Measurements from ENCODE around the gene ADAT1. TPM values are rescaled to one million over a fixed set of nuclear protein-coding genes. Genes with fewer than 3 reads are reported as not detected.

ADAT1 gene
- total RNA-seq, 1 experiment from 2014 or later, result 44.2 TPM

DNA sequence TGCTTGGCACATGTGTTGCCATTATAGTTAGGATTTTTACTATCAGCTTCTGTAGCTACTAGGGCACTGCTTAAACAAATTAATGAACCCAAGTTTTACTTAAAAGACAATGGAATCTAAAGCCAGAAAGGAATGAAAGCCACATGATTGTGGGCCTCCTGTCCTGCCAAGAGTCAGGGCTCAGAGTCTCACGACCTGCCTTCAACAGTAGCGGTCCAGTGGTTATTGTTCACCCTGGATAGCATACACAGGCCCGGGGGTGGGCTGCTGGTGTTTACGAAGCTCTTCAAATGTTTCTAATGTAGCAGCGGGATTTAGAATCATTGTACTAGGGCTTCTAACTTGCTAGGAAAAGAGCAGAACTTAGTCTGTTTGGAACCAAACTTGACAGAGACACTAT is 49.1 kb downstream of the ADAT1 start:
- intact Hi-C loops (cut with micrococcal nuclease), result no loop called here
- no peak overlapping the region for H2AFZ ChIP-seq (ENCODE audit: low read depth, low read length, poor library complexity, severe bottlenecking)
- no peaks in the 10 kb centered on the region for H3K9me2 ChIP-seq (ENCODE audit: insufficient read depth)
- H3K36me3 ChIP-seq (ENCODE audit: control insufficient read depth in 1 of 2, insufficient read depth in 2 of 2, low read length in 2 of 2), result peaks cover 35 to 43% of the 10 kb centered on the region in 2 experiments
- H3K4me3 ChIP-seq (replicated peaks in 1 of 2; ENCODE audit: low read depth in 1 of 2, low read length in 2 of 2), result no peak overlapping the region
- no peak overlapping the region for H3K9ac ChIP-seq (ENCODE audit: low read length)
- ChIA-PET RAD21 (ENCODE audit: low non-redundant PET in 1 of 2, low total read pairs in 2 of 2, uncharacterized antibody in 2 of 2, unreplicated experiment in 2 of 2) (interaction anchor here in 1 of 2 experiments (0.6 kb wide), 1 partner anchor 56 kb away, joined by 6 read pairs; no protein-coding TSS in a partner anchor), CTCF (no interaction called here), POLR2A (no interaction called here)
- no peaks in the 10 kb centered on the region for H3K9me3 ChIP-seq (ENCODE audit: control insufficient read depth in 1 of 2, insufficient read depth in 1 of 2, low read depth in 1 of 2, low read length in 2 of 2)
- no peak for ATAC-seq
- no peaks in the 10 kb centered on the region for H4K20me1 ChIP-seq (ENCODE audit: insufficient read depth)
- TF ChIP-seq SP1 (IDR thresholded peaks at IDR 0.05; ENCODE audit: low read depth) (no peak), EZH2phosphoT487 (IDR thresholded peaks at IDR 0.05; ENCODE audit: borderline replicate concordance) (no peak)
- TF ChIP-seq, protein P1, sequence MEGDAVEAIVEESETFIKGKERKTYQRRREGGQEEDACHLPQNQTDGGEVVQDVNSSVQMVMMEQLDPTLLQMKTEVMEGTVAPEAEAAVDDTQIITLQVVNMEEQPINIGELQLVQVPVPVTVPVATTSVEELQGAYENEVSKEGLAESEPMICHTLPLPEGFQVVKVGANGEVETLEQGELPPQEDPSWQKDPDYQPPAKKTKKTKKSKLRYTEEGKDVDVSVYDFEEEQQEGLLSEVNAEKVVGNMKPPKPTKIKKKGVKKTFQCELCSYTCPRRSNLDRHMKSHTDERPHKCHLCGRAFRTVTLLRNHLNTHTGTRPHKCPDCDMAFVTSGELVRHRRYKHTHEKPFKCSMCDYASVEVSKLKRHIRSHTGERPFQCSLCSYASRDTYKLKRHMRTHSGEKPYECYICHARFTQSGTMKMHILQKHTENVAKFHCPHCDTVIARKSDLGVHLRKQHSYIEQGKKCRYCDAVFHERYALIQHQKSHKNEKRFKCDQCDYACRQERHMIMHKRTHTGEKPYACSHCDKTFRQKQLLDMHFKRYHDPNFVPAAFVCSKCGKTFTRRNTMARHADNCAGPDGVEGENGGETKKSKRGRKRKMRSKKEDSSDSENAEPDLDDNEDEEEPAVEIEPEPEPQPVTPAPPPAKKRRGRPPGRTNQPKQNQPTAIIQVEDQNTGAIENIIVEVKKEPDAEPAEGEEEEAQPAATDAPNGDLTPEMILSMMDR (IDR thresholded peaks at IDR 0.05 in 2 of 3, conservative IDR thresholded peaks at IDR 0.05 in 1 of 3; ENCODE audit: borderline replicate concordance in 1 of 3, insufficient read depth in 1 of 3, low read depth in 2 of 3, low read length in 2 of 3), result no peak
- TF ChIP-seq, protein P2, sequence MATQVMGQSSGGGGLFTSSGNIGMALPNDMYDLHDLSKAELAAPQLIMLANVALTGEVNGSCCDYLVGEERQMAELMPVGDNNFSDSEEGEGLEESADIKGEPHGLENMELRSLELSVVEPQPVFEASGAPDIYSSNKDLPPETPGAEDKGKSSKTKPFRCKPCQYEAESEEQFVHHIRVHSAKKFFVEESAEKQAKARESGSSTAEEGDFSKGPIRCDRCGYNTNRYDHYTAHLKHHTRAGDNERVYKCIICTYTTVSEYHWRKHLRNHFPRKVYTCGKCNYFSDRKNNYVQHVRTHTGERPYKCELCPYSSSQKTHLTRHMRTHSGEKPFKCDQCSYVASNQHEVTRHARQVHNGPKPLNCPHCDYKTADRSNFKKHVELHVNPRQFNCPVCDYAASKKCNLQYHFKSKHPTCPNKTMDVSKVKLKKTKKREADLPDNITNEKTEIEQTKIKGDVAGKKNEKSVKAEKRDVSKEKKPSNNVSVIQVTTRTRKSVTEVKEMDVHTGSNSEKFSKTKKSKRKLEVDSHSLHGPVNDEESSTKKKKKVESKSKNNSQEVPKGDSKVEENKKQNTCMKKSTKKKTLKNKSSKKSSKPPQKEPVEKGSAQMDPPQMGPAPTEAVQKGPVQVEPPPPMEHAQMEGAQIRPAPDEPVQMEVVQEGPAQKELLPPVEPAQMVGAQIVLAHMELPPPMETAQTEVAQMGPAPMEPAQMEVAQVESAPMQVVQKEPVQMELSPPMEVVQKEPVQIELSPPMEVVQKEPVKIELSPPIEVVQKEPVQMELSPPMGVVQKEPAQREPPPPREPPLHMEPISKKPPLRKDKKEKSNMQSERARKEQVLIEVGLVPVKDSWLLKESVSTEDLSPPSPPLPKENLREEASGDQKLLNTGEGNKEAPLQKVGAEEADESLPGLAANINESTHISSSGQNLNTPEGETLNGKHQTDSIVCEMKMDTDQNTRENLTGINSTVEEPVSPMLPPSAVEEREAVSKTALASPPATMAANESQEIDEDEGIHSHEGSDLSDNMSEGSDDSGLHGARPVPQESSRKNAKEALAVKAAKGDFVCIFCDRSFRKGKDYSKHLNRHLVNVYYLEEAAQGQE (IDR thresholded peaks at IDR 0.05; ENCODE audit: low read depth), result no peak
- H3K27ac ChIP-seq (ENCODE audit: low read depth, low read length), result no peak overlapping the region
- BruUV-seq (replicated peaks), result no TSS peak
- H3K27me3 ChIP-seq (ENCODE audit: insufficient read depth, low read length), result no peaks in the 10 kb centered on the region
- no peak overlapping the region for H3K4me2 ChIP-seq (ENCODE audit: low read length)
- DNase-seq (ENCODE audit: low read depth, low spot score), result no peak
- H3K4me1 ChIP-seq (ENCODE audit: control insufficient read depth in 1 of 2, insufficient read depth in 2 of 2, low read length in 2 of 2), result no peaks in the 10 kb centered on the region
- peaks cover 3% of the 10 kb centered on the region; the same call in 1 of the 2 replicates for H3K79me2 ChIP-seq (ENCODE audit: insufficient read depth, low read length)
